Activated naive CD8-positive, alpha-beta T cell treated with anti-CD3 and anti-CD28 coated beads for 36 hours (primary cell): ENCODE results near the gene GIT1. TPM values are rescaled to one million over a fixed set of nuclear protein-coding genes. Genes with fewer than 3 reads are reported as not detected.

Source experiments
- DNase-seq: peaks from one replicate; pipeline ENCODE4 v3.0.0; 2021
- H3K27ac Mint-ChIP-seq: one replicate; pipeline ENCODE4 v1.8.0; 2022; ENCODE audit warnings: mild to moderate bottlenecking, moderate library complexity, mixed read lengths
- H3K27me3 Mint-ChIP-seq: one replicate; pipeline ENCODE4 v1.8.0; 2022; ENCODE audit warnings: mild to moderate bottlenecking, mixed read lengths
- H3K36me3 Mint-ChIP-seq: one replicate; pipeline ENCODE4 v1.8.0; 2021; ENCODE audit warnings: mild to moderate bottlenecking, mixed read lengths
- H3K4me1 Mint-ChIP-seq: one replicate; pipeline ENCODE4 v1.8.0; 2021; ENCODE audit warnings: mixed read lengths
- H3K4me3 Mint-ChIP-seq: one replicate; pipeline ENCODE4 v1.8.0; 2022; ENCODE audit warnings: mild to moderate bottlenecking, moderate library complexity, mixed read lengths
- H3K9me3 Mint-ChIP-seq: one replicate; pipeline ENCODE4 v1.8.0; 2022; ENCODE audit warnings: mixed read lengths
- total RNA-seq, 2 experiments: library from RNA; stranded (reverse); gene quantifications; one replicate each; pipeline ENCODE4 v1.2.3, GENCODE V29; 2021

GIT1 gene
- total RNA-seq, 2 experiments from 2014 or later = 63.5 to 63.7 TPM

DNA sequence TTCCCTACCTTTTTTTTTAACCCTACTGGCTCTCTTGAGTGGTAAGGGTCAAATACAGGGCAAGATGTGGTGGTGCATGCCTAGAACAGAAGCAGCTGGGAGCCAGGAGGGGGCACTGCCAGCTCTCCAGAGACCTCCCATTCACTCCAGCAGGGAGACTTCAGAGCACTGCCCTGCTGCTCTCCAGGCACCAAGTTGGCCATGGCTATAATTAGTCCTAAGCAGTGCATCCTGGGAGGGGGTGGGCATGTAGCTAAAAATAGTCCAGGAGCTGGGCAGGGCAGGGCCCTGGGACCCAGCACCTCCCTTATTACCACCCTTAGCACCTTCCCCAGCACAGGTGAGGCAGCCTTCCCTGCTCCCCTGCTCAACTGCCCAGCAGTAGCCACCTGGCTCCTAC lies 29.8 kb upstream of the GIT1 start:
- no peak overlapping the region for H3K4me3 Mint-ChIP-seq
- peaks cover 54% of the 10 kb centered on the region for H3K4me1 Mint-ChIP-seq
- H3K27ac Mint-ChIP-seq = no peak overlapping the region
- H3K36me3 Mint-ChIP-seq = no peaks in the 10 kb centered on the region
- H3K9me3 Mint-ChIP-seq = no peaks in the 10 kb centered on the region
- no peaks in the 10 kb centered on the region for H3K27me3 Mint-ChIP-seq
- no peak for DNase-seq

DNA sequence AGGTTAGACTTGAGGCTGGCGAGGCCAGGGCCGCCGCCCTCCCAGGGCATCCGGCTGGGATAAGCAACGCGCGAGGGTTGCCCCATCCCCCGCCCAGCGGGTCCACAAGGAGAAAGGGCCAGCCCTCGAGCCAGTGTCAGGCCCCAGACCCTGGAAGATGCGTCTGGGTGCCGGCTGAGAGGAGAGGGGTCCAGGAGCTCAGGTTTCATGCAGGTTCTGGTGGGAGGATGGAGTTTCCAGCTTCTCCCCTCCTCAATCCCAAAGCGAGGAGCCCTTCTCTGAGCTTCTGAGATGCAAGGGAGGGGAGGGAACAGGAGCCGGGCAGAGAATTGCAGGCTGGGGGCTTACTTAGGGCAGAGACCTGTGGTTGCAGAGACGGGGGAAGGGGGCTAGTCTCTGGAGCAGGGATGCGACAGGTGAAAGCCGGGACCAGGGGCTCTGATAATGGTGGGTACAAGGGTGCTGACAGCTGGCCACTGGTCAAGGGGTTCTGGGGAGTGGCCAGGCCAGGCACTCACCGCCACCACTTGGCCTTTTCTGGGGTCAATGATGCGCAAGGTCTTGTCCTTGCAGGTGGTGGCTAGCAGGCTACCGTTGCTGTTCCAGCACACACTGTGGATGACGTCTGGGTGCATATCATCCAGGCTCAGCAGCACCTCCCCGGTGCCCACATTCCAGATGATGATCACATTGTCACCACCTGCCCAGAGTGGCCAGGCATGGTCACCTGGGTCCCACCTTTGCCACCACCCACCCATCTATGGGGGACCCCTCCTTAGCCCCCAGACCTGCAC lies 29.0 kb upstream of the GIT1 start:
- no peaks in the 10 kb centered on the region for H3K36me3 Mint-ChIP-seq
- DNase-seq = no peak
- no peaks in the 10 kb centered on the region for H3K27me3 Mint-ChIP-seq
- H3K4me1 Mint-ChIP-seq = peaks cover 49% of the 10 kb centered on the region
- H3K9me3 Mint-ChIP-seq = no peaks in the 10 kb centered on the region
- peak overlapping the region; percentile 40 for H3K4me3 Mint-ChIP-seq
- H3K27ac Mint-ChIP-seq = no peak overlapping the region

DNA sequence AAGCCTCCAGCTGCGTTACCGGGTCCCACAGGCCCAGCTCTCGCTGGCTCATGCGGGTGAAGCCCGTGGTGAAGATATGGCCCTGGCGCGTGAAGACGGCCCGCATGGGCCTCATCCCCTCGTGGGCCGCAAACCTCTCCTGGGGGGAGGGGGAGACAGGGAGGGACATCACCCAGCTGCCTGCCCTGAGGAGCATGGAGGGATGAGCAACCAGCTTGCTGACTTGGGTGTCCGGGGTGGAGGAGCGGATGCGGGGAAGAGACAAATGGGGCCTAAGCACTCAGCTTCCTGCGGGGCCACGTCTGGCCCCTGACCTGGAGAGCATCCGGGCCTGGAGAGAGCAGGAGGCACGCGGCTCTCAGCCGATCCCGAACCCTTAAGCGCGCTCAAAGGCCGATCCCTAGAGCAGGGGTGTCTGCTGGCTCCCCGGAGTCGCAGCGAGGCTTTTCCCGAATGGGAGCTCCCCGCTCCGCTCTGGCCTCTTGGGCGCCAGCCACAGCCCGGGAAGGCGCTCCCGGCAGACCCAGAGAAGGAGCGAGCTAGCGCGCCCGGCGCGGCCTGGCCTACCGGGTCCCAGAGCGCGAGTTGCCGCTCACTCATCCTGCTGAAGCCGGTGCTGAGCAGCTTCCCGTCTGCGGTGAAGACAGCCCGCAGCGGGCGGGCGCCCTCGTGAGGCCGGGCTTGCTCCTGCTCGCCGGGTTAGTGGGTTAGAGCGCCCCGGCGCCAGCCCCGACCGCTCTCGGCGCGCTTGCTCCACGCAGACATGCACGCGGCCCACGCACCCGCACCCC lies 28.2 kb upstream of the GIT1 start:
- peak overlapping the region; percentile 81 for H3K27ac Mint-ChIP-seq
- peaks cover 42% of the 10 kb centered on the region for H3K4me1 Mint-ChIP-seq
- H3K27me3 Mint-ChIP-seq = no peaks in the 10 kb centered on the region
- H3K4me3 Mint-ChIP-seq = peak overlapping the region; percentile 81
- peak; percentile 89 for DNase-seq
- H3K9me3 Mint-ChIP-seq = no peaks in the 10 kb centered on the region
- peaks cover 2% of the 10 kb centered on the region for H3K36me3 Mint-ChIP-seq

DNA sequence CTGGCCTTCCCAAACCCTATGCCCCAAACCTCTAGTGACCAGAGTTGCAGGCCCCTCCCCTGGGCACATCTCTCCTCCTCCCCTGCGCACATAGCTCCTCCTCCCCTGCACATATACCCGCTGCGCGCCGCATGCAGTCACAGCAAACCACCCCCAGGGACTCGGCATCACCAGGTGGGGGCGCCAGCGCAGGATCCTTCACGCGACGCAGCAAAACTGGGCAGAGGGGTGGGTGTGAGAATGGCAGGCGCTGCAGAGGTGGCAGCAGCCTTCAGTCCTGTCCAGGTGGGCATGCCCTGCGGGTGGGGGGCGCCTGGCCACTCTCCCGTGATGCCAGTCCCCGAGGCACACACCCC lies 27.7 kb upstream of the GIT1 start:
- Mint-ChIP-seq H3K9me3 (no peaks in the 10 kb centered on the region), H3K4me1 (peaks cover 42% of the 10 kb centered on the region)

DNA sequence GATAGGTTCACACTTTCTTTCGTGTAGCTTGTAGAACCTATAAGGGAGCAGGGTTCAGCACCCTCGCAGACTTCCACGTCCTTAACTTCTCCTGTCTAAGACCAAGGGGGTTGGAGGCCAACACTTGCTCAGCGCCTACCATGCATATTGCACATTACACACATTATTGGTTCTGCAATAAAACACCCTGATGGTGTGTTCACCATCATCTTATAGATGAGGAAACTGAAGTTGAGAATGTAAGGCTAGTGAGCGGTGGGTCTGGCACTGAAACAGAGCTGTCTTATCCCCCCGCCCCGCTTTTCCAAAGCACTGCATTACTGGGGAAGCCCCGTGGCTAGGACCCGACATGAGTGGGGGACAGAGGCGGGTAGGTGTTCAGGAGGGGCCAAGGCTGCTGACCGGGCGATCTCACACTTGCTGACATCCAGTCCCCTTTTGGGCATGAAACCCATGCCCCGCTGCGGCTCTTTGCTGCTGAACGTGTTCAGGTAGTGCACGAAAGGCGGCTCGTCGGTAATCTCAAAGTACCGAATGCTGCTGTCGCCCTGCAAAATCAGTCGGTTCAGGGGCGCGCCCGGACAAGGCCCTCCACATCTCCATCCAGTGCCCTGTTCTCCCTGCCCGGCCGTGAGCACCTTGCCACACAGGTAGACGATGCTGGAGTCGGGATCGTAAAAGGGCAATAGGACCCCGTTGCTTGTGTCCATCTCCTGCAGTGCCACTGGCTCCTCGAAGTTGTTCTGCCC lies 27.0 kb upstream of the GIT1 start:
- Mint-ChIP-seq H3K4me3 (peak overlapping the region; percentile 81), H3K4me1 (peaks cover 36% of the 10 kb centered on the region), H3K9me3 (no peaks in the 10 kb centered on the region), H3K27ac (peak overlapping the region; percentile 68), H3K27me3 (no peaks in the 10 kb centered on the region), H3K36me3 (peaks cover 2% of the 10 kb centered on the region)
- no peak for DNase-seq

More for the DNA sequence above, 27.7 kb upstream of the GIT1 start:
- Mint-ChIP-seq H3K36me3 (peaks cover 2% of the 10 kb centered on the region), H3K27me3 (no peaks in the 10 kb centered on the region), H3K4me3 (peak overlapping the region; percentile 81), H3K27ac (peak overlapping the region; percentile 81)
- DNase-seq = peak; percentile 91

DNA sequence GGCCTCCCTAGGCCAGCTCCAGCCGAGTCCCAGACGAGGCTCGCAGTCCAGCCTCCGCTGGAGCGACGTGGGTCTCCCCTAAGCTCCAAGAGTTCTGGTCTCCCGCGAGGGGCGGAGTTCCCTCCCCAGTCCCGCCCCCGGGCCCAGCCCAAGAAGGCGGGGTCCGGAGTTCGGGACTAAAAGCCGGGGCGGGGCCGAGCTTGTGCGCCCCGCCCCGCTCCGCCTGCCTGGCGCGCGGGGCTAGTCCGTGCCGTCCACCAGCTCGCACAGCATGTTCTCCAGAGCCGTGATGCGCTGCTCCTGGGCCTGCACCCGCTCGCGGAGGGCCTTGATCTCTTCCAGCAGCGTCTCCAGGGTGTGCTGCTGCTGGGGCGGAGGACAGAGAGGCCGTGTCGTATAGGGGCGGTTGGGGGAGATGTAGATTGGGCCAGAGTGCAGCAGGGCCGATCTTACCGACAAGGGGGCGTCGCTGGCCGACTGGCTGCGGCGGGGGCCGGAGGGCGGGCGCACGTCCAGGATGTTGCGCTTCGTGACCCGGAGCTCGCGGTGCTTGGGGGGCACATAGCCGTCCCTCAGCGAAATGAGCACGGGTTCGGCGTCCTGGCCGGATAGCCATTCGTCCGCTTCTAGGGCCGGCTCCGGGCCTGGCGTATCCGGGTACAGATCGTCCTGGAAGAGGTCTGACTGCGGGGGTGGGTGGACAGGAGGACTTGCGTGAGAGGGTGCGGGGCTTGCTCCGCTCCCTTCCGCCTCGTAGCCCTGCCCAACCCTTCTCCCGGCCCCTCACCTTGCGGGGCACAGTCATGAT lies 26.2 kb upstream of the GIT1 start:
- Mint-ChIP-seq H3K27me3 (no peaks in the 10 kb centered on the region), H3K4me3 (peak overlapping the region; percentile 81), H3K36me3 (peaks cover 2% of the 10 kb centered on the region), H3K4me1 (peaks cover 33% of the 10 kb centered on the region), H3K9me3 (no peaks in the 10 kb centered on the region), H3K27ac (peak overlapping the region; percentile 68)
- DNase-seq = peak; percentile 87

DNA sequence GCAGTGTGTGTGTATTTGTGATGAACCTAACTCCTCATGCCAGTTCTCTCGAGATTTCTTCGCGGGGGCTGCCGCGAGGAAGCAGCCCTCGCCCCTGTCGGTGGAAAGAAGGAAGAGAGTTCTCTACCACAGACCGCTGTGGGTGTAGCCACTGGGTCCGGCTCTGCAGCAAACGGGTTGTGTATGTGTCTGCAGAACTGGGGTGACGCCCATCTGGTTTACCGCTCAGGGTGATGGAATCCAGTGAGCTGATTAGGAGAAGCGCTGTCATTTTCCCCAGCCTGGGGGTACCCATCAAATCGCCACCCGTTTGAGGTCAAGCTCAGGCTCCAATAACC lies 25.6 kb upstream of the GIT1 start:
- Mint-ChIP-seq H3K9me3 (no peaks in the 10 kb centered on the region), H3K4me1 (peaks cover 33% of the 10 kb centered on the region), H3K27me3 (no peaks in the 10 kb centered on the region), H3K4me3 (peak overlapping the region; percentile 81), H3K27ac (peak overlapping the region; percentile 42), H3K36me3 (peaks cover 2% of the 10 kb centered on the region)
- DNase-seq = peak; percentile 68

DNA sequence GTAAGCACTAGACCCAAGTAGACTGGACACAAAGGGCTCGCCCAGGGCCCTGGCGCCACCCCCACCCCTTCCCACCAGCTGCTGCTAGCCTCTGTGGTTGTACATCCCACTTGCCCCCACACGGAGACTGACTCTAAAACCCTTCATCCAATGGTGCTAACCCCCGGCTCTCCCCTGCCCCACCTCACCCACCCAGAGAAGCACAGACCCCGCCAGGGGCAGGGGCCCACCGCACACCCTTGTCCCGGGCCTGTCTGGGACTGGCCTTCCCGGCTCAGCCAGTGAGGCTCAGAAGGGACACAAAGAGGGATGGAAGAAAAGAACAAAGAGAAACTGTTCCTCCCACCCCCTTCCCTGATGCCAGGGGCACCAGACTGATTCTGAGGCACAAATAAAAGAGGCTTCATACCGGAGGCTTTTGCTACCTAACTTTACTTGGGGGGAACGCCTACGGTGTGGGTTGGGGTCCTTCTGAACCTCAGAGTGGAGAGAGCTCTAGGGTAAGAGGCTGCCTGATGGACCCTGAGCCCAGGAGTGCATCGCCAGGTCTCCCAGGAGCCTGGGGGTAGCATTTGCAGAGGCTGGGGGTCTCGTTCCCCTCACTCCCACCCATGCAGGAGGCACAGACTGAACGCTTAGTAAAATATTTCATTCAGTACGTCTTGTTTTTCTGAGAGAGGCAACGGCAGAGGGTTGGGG lies 25.1 kb upstream of the GIT1 start:
- peaks cover 33% of the 10 kb centered on the region for H3K4me1 Mint-ChIP-seq
- no peaks in the 10 kb centered on the region for H3K9me3 Mint-ChIP-seq
- H3K36me3 Mint-ChIP-seq = peaks cover 2% of the 10 kb centered on the region
- no peaks in the 10 kb centered on the region for H3K27me3 Mint-ChIP-seq
- H3K27ac Mint-ChIP-seq = peak overlapping the region; percentile 42
- DNase-seq = no peak
- H3K4me3 Mint-ChIP-seq = peak overlapping the region; percentile 81

DNA sequence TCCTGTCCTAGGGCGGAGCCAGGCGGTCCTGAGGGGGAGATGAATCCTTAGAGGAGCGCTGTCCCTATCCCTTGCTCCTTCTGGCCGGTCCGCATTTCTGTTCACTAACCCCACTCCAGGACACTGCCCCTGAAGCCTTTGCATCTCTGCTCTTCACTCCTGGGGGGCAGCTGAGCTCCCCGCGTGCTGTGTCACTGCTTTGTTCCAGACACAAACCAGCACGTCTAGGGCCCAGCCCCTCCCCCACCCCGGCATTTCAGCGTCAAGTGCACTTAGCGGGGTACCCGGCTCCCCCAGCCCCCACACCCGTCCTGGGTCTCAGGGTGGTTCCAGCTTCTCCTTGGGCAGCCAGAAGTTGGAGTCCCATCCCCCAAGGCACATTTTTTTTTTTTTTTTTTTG lies 24.4 kb upstream of the GIT1 start:
- Mint-ChIP-seq H3K9me3 (no peaks in the 10 kb centered on the region), H3K36me3 (peaks cover 2% of the 10 kb centered on the region), H3K4me1 (peaks cover 33% of the 10 kb centered on the region), H3K27me3 (no peaks in the 10 kb centered on the region), H3K4me3 (no peak overlapping the region), H3K27ac (no peak overlapping the region)
- DNase-seq = no peak

DNA sequence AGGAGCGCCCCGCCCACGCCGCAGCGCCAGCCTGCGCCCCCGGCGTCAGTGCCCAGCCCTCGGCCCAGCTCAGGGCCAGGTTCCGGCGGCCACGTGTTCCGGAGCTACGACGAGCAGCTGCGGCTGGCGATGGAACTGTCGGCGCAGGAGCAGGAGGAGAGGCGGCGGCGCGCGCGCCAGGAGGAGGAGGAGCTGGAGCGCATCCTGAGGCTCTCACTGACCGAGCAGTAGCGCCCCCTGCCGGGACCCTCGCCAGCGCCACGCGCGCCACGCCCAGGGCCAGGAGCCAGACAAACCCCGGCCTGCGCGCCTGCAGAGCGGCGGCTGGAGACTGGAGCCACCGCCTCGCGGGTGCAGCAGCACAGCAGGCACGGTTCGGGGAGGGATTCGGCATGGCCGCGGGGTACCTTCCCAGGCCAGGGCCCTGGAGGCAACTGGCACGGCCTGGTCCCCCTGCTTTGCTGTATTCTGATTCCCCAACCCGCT lies 23.9 kb upstream of the GIT1 start:
- H3K4me3 Mint-ChIP-seq = no peak overlapping the region
- no peak overlapping the region for H3K27ac Mint-ChIP-seq

DNA sequence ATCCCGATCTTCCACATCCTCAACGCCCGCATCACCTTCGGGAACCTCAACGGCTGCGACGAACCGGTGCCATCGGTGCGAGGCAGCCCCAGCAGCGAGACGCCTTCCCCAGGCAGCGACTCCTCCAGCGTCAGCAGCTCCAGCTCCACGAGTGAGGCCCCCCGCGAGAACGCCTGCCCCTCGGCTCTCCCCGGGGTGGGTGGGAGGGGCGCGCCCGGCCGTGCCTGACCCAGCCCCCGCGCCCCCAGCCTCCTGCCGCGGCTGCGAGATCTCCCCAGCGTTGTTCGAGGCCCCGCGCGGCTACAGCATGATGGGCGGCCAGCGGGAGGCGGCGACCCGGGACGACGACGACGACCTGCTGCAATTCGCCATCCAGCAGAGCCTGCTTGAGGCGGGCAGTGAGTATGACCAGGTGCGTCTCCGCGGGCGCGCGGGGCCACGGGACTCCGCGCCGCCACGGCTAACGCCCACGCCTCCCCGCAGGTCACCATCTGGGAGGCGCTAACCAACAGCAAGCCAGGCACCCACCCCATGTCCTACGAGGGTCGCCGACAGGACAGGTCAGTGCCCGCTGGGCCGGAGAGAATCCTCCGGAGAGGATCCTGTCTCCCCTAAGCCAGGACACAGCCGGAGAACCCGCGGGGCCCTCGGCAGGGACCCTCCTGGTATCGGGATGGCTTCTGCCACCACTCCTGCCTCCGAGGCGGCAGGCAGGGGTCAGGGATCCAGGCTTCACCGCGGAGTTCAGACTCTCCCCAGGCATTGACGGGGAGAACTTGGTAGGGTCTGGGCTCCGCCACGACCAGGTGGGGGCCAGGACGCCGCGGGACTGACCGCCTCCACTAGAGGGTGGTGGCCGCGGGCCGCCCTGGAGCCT lies 23.2 kb upstream of the GIT1 start:
- peak overlapping the region; percentile 29 for H3K4me3 Mint-ChIP-seq
- no peak for DNase-seq
- no peak overlapping the region for H3K27ac Mint-ChIP-seq
- H3K9me3 Mint-ChIP-seq = no peaks in the 10 kb centered on the region
- peaks cover 2% of the 10 kb centered on the region for H3K36me3 Mint-ChIP-seq
- H3K4me1 Mint-ChIP-seq = peaks cover 29% of the 10 kb centered on the region
- no peaks in the 10 kb centered on the region for H3K27me3 Mint-ChIP-seq

More for the DNA sequence above, 23.9 kb upstream of the GIT1 start:
- peak; percentile 96 for DNase-seq
- peaks cover 2% of the 10 kb centered on the region for H3K36me3 Mint-ChIP-seq
- peaks cover 32% of the 10 kb centered on the region for H3K4me1 Mint-ChIP-seq
- H3K9me3 Mint-ChIP-seq = no peaks in the 10 kb centered on the region
- H3K27me3 Mint-ChIP-seq = no peaks in the 10 kb centered on the region

DNA sequence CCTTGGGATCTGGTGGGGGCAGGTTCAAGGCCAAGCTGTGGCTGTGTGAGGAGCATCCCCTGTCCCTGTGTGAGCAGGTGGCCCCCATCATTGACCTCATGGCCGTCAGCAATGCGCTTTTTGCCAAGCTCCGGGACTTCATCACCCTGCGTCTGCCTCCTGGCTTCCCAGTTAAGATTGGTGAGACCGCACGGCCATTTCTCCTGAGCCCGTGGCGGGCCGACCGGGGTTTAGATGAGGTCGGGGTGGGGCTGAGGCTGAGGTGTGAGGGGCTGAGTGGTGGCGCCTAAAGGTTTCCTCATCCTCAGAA lies 22.6 kb upstream of the GIT1 start:
- H3K27ac Mint-ChIP-seq = no peak overlapping the region
- H3K4me1 Mint-ChIP-seq = peaks cover 28% of the 10 kb centered on the region
- H3K4me3 Mint-ChIP-seq = no peak overlapping the region
- peaks cover 2% of the 10 kb centered on the region for H3K36me3 Mint-ChIP-seq
- H3K27me3 Mint-ChIP-seq = no peaks in the 10 kb centered on the region
- DNase-seq = no peak
- no peaks in the 10 kb centered on the region for H3K9me3 Mint-ChIP-seq

DNA sequence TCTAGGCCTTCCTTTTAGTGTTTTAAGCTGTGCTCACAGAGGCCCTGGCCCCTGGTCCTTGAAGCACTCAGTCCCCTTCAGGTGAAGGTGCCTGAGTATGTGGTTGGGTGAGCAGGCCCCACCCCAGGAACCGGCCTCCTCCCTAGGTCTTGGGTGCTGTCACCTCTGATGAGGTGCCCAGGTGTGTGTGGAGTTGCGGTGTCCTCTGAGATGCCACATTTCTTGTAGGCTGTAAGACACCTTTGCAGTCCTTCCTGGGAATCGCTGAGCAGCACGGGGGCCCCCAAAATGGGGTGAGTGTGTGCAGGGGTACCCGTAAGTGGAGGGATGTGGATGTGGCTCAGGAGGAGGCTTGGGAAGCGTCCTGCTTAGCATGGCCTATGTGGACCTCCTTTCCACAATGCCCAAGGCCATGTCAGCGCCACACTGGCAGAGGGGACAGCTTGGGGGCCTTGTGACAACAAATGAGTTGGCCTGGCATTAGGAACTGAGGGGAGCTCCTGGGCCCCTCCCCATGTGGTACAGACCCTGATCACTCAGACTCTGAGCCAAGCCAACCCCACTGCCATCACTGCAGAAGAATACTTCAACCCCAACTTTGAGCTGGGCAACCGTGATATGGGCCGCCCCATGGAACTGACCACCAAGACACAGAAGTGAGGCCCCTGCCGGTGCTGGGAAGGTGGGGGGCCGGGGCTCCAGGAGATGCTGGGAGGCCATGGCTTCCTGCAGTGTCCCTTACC lies 22.1 kb upstream of the GIT1 start:
- no peaks in the 10 kb centered on the region for H3K9me3 Mint-ChIP-seq
- H3K4me3 Mint-ChIP-seq = no peak overlapping the region
- peaks cover 2% of the 10 kb centered on the region for H3K36me3 Mint-ChIP-seq
- H3K27me3 Mint-ChIP-seq = no peaks in the 10 kb centered on the region
- DNase-seq = no peak
- peaks cover 23% of the 10 kb centered on the region for H3K4me1 Mint-ChIP-seq
- no peak overlapping the region for H3K27ac Mint-ChIP-seq
